T-helper 17 cell (primary cell): ENCODE data around the gene XPO1. TPM values are rescaled to one million over a fixed set of nuclear protein-coding genes. Genes with fewer than 3 reads are reported as not detected.
"Not testable (repeated sequence)": the region's sequence is repeated elsewhere in the genome, so short reads cannot be mapped to it uniquely, and the experiment has no call there.

Experiments
- ATAC-seq: fragments of 150-1000 bp; cut with Tn5 transposase; 2 replicates; pipeline ENCODE4 v1.10.0; 2021; ENCODE audit warnings: mild to moderate bottlenecking, moderate library complexity
- DNase-seq, 3 donors: peaks; one replicate each; pipeline versions ENCODE4 v3.0.0 to v3.0.0-alpha.2; 2020 to 2021
- H3K9me3 ChIP-seq: one replicate; pipeline ENCODE4 v1.7.0; 2013; ENCODE audit warnings: low read length, mild to moderate bottlenecking; ENCODE audit not compliant: control insufficient read depth, poor library complexity, severe bottlenecking
- H3K27ac Mint-ChIP-seq: one replicate; pipeline ENCODE4 v1.8.0; 2022; ENCODE audit warnings: mild to moderate bottlenecking, moderate library complexity, mixed read lengths
- H3K27me3 Mint-ChIP-seq: one replicate; pipeline ENCODE4 v1.8.0; 2022; ENCODE audit warnings: mixed read lengths
- H3K36me3 Mint-ChIP-seq: one replicate; pipeline ENCODE4 v1.8.0; 2022; ENCODE audit warnings: low read depth, mixed read lengths
- H3K4me1 Mint-ChIP-seq: one replicate; pipeline ENCODE4 v1.8.0; 2022; ENCODE audit warnings: mild to moderate bottlenecking, mixed read lengths
- H3K4me3 Mint-ChIP-seq: one replicate; pipeline ENCODE4 v1.8.0; 2022; ENCODE audit warnings: mild to moderate bottlenecking, moderate library complexity, mixed read lengths
- total RNA-seq, 4 donors: library from RNA in 2 of 4; stranded (reverse) in 2 of 4; gene quantifications; one replicate each; pipeline ENCODE4 v1.2.3 and lab custom pipeline; 2022 to 2026

XPO1 gene
- total RNA-seq, 2 donors from 2014 or later: 110 to 121 TPM

DNA sequence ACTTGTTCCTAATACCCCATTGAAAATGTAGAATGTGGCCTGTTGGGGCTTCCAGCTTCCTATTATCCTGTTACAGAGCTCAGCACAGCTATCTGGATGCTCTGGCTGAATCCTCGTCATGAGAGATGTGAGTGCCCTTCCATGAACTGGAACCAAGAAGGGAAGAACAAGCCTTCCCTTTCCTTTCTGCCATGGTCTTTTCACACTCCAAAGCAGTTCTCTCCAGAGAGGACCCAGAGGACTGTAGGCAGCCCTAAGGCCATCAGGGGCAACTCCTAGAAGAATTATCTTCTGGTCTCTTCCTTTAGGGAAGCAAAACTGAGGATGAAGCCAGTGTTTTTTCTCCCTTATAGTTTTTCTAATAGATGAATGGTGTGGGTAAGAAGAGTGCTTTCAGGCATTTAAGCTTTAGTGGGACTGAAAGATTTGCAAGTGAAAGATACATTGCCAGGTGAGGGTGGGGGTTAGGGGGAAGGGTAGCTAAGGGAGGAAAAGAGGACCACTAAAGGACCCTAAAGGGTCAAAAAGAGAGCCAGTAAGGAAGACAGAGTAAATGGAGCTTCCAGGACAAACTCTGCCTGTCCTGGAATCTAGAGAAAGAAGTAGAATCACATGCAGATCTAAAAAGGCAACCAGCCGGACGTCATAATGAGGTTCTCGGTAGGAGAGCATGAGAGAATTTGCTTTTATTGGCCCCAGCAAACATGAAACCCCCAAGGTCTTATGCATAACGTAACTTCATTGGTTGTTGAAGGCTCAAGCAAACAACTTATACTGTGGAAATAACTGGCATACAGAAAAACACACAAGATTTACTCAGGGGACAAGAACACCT is 12.4 kb upstream of the XPO1 start:
- H3K4me3 Mint-ChIP-seq: no peak overlapping the region
- no peaks in the 10 kb centered on the region for H3K9me3 ChIP-seq
- peak overlapping the region; percentile 29 for H3K27ac Mint-ChIP-seq
- no peak for ATAC-seq
- DNase-seq: no peak
- H3K27me3 Mint-ChIP-seq: peaks cover 9% of the 10 kb centered on the region
- no peaks in the 10 kb centered on the region for H3K36me3 Mint-ChIP-seq
- H3K4me1 Mint-ChIP-seq: no peaks in the 10 kb centered on the region

- Mint-ChIP-seq H3K4me3 (no peak overlapping the region), H3K27ac (no peak overlapping the region), H3K4me1 (no peaks in the 10 kb centered on the region), H3K27me3 (peaks cover 9% of the 10 kb centered on the region), H3K36me3 (no peaks in the 10 kb centered on the region)
- ATAC-seq (no peak), DNase-seq (no peak)
- no peaks in the 10 kb centered on the region for H3K9me3 ChIP-seq
Observed at GRCh38 chr2:61549546-61549945, 11.4 kb upstream of the XPO1 start.

- Mint-ChIP-seq H3K27ac (no peak overlapping the region), H3K4me1 (peaks cover 12% of the 10 kb centered on the region), H3K36me3 (peaks cover 2% of the 10 kb centered on the region), H3K4me3 (no peak overlapping the region), H3K27me3 (no peaks in the 10 kb centered on the region)
- no peak for DNase-seq
- ATAC-seq: no peak
- no peaks in the 10 kb centered on the region for H3K9me3 ChIP-seq
Observed at GRCh38 chr2:61543062-61543461, 4.9 kb upstream of the XPO1 start.

- not testable (repeated sequence) for H3K4me3 Mint-ChIP-seq, H3K36me3 Mint-ChIP-seq, H3K9me3 ChIP-seq, ATAC-seq, H3K27me3 Mint-ChIP-seq, DNase-seq
- Mint-ChIP-seq H3K4me1 (peaks cover 29% of the 10 kb centered on the region), H3K27ac (peak overlapping the region; percentile 99)
Observed at GRCh38 chr2:61540167-61540566, 2.0 kb upstream of the XPO1 start.

GRCh38 chr2:61538920-61539520 is 864 bp upstream of the XPO1 start:
- DNase-seq (peak in 1 of 3 donors; percentile 27), ATAC-seq (no peak)
- no peaks in the 10 kb centered on the region for H3K27me3 Mint-ChIP-seq
- peak overlapping the region; percentile 99 for H3K27ac Mint-ChIP-seq
- peaks cover 32% of the 10 kb centered on the region for H3K4me1 Mint-ChIP-seq
- H3K36me3 Mint-ChIP-seq: peaks cover 7% of the 10 kb centered on the region
- peak overlapping the region; percentile 98 for H3K4me3 Mint-ChIP-seq
- H3K9me3 ChIP-seq: no peaks in the 10 kb centered on the region

GRCh38 chr2:61537950-61538199 is 281 bp downstream of the XPO1 start:
- Mint-ChIP-seq H3K36me3 (peaks cover 7% of the 10 kb centered on the region), H3K4me3 (peak overlapping the region; percentile 98), H3K27me3 (no peaks in the 10 kb centered on the region), H3K4me1 (peaks cover 32% of the 10 kb centered on the region), H3K27ac (peak overlapping the region; percentile 99)
- DNase-seq (no peak), ATAC-seq (no peak)
- H3K9me3 ChIP-seq: no peaks in the 10 kb centered on the region

DNA sequence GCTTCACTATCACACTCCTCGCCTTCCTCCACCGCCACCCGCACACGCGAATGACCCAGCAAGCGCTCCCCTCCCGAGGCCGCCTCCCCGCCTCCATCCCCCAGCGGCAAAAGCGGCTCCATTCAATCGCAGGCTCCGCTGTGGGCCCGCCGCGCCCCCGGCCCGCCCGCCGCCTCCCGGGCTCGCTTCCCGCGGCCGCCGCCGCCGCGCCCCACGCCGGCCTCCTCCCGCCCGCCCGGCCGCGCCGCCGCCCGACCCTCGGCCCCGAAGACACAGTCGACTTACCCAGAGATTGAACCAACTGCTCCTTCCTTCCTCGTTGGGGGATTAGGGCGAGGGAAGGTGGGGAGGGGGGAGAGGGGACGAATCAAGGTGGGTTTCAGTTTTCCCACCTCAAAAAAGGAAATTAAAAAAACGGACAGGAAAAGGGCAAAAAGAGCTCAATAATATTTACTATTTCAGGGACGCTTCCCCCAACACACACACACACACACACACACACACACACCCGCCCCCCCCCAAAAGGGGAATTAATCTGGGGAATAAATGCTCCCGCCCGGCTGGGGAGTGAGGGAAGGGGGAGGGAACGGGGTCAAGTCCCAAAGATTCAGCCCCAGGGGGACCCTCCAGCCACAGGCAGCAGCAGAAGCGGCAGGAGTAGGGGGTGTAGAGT is 743 bp downstream of the XPO1 start:
- DNase-seq (peak in 2 of 3 donors; percentile 20 to 39), ATAC-seq (no peak)
- Mint-ChIP-seq H3K27me3 (no peaks in the 10 kb centered on the region), H3K27ac (peak overlapping the region; percentile 99), H3K36me3 (peaks cover 7% of the 10 kb centered on the region), H3K4me3 (peak overlapping the region; percentile 98), H3K4me1 (peaks cover 32% of the 10 kb centered on the region)
- no peaks in the 10 kb centered on the region for H3K9me3 ChIP-seq

DNA sequence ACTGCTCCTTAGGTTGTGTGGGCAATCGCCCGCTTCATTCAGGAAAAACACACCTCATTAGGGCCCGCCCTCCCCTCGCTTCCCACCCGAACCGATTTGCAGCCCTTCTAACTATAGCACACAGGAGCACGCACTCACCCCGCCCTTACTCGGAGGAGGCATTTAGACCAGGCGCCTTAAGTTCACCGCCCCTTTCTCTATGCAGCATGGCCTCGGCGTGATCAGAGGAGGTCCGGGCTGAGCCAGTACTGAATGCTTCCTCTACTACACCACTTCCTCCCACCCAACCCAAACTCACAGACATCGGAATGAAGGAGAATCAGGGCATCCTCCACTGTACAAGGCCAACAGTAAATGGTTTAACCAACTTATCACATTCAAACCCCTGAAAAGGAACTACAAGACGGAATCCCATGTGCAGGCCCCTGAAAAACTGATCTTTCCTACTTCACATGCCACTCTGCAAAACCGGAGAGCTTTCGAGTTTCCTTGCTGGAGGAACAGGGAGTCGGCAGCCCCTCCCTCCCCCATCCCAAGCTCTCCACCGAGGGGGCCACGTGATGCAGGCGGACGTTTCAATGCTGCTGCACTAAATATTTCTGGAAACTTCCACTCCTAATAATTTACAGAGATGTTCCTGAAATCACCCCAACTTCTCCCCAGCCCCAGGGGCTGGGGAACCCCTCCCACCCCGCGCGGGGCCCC is 1.4 kb downstream of the XPO1 start:
- peak; percentile 62 for ATAC-seq
- Mint-ChIP-seq H3K27ac (peak overlapping the region; percentile 99), H3K4me1 (peaks cover 32% of the 10 kb centered on the region), H3K36me3 (peaks cover 7% of the 10 kb centered on the region), H3K4me3 (peak overlapping the region; percentile 98), H3K27me3 (no peaks in the 10 kb centered on the region)
- H3K9me3 ChIP-seq: no peaks in the 10 kb centered on the region
- peak; percentile 70 to 82 (median 71) for DNase-seq

GRCh38 chr2:61536180-61536571 is 2.0 kb downstream of the XPO1 start:
- peaks cover 7% of the 10 kb centered on the region for H3K36me3 Mint-ChIP-seq
- H3K27ac Mint-ChIP-seq: peak overlapping the region; percentile 99
- H3K9me3 ChIP-seq: no peaks in the 10 kb centered on the region
- ATAC-seq (no peak), DNase-seq (no peak)
- H3K4me3 Mint-ChIP-seq: peak overlapping the region; percentile 98
- no peaks in the 10 kb centered on the region for H3K27me3 Mint-ChIP-seq
- H3K4me1 Mint-ChIP-seq: peaks cover 34% of the 10 kb centered on the region

- peak overlapping the region; percentile 99 for H3K27ac Mint-ChIP-seq
- DNase-seq: no peak
- ATAC-seq: no peak
- H3K4me1 Mint-ChIP-seq: peaks cover 34% of the 10 kb centered on the region
- no peaks in the 10 kb centered on the region for H3K9me3 ChIP-seq
- peak overlapping the region; percentile 98 for H3K4me3 Mint-ChIP-seq
- H3K36me3 Mint-ChIP-seq: peaks cover 7% of the 10 kb centered on the region
- no peaks in the 10 kb centered on the region for H3K27me3 Mint-ChIP-seq
Observed at GRCh38 chr2:61535449-61535848, 2.7 kb downstream of the XPO1 start.

DNA sequence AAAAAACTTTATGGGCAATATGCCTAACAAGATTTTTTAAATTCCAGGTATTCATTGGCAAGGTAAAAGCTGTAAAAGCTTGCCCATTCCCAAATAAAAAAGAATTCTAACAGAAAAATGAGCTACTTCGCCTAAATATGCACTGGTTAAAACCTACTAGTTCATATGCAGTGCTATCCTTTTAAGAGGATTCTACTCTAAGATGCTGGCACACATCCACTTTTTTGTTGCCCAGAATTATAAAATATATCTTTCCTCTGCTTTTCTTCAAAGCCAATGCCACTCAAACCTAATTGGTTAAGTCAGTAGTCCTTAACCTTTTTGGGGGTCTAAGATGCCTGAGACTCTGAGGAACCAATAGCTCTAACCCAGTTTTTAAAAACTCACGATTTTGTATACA is 3.2 kb downstream of the XPO1 start:
- Mint-ChIP-seq H3K27me3 (no peaks in the 10 kb centered on the region), H3K4me1 (peaks cover 36% of the 10 kb centered on the region), H3K27ac (peak overlapping the region; percentile 99), H3K4me3 (peak overlapping the region; percentile 98), H3K36me3 (peaks cover 7% of the 10 kb centered on the region)
- ATAC-seq (no peak), DNase-seq (no peak)
- H3K9me3 ChIP-seq: no peaks in the 10 kb centered on the region

GRCh38 chr2:61530749-61531148 is 7.4 kb downstream of the XPO1 start:
- H3K27ac Mint-ChIP-seq: peak overlapping the region; percentile 39
- H3K4me3 Mint-ChIP-seq: no peak overlapping the region
- H3K27me3 Mint-ChIP-seq: no peaks in the 10 kb centered on the region
- DNase-seq: no peak
- H3K9me3 ChIP-seq: no peaks in the 10 kb centered on the region
- H3K4me1 Mint-ChIP-seq: peaks cover 23% of the 10 kb centered on the region
- ATAC-seq: no peak
- no peaks in the 10 kb centered on the region for H3K36me3 Mint-ChIP-seq
